Measurements from ENCODE around the gene MAD1L1. TPM values are rescaled to one million over a fixed set of nuclear protein-coding genes. Genes with fewer than 3 reads are reported as not detected.
"Not testable (repeated sequence)": the region's sequence is repeated elsewhere in the genome, so short reads cannot be mapped to it uniquely, and the experiment has no call there.

Gene MAD1L1
- total and polyA plus RNA-seq, 2 donors (not counting 3 experiments of a cell fraction or from before 2014, with no cell fraction given): 34.1 to 42.3 TPM

GRCh38 chr7:1996816-1997215 lies 235.9 kb downstream of the MAD1L1 start:
- Histone ChIP-seq H3K79me2 (ENCODE audit: control insufficient read depth, insufficient read depth, low read length) (no peaks in the 10 kb centered on the region), H2AFZ (ENCODE audit: low read depth, low read length) (no peak overlapping the region), H3K9me3 (replicated peaks; ENCODE audit: control insufficient read depth, insufficient read depth, low read length) (no peaks in the 10 kb centered on the region), H4K20me1 (replicated peaks; ENCODE audit: control insufficient read depth, extremely low read depth, insufficient read depth, low read length) (no peaks in the 10 kb centered on the region), H3K27ac (ENCODE audit: insufficient read depth, low read depth, low read length) (no peak overlapping the region), H3K9ac (replicated peaks; ENCODE audit: extremely low read depth, insufficient read depth, low read length) (no peak overlapping the region), H3K27me3 (ENCODE audit: control insufficient read depth in 2 of 2, insufficient read depth in 2 of 2, low read length in 2 of 2) (no peaks in the 10 kb centered on the region), H3K4me1 (ENCODE audit: control insufficient read depth, extremely low read depth, insufficient read depth, low read length) (no peaks in the 10 kb centered on the region), H3K4me2 (ENCODE audit: insufficient read depth, low read length) (no peak overlapping the region), H3K4me3 (replicated peaks in 1 of 3; ENCODE audit: insufficient read depth in 1 of 3, low read depth in 1 of 3, low read length in 3 of 3) (no peak overlapping the region), H3K9me1 (replicated peaks; ENCODE audit: control insufficient read depth, extremely low read depth, insufficient read depth, low read length) (no peaks in the 10 kb centered on the region), H3K36me3 (ENCODE audit: control insufficient read depth in 2 of 2, extremely low read depth in 1 of 2, insufficient read depth in 2 of 2, low read length in 2 of 2) (no peaks in the 10 kb centered on the region)
- BruUV-seq (replicated peaks): no TSS peak
- no peak for DNase-seq (ENCODE audit: low read depth, low spot score)
- CTCF ChIA-PET: no interaction called here
- POLR2A ChIA-PET: no interaction called here
- FAIRE-seq: no peak
- intact Hi-C loops (cut with micrococcal nuclease): no loop called here
- dilution Hi-C loops (cut with MboI; ENCODE audit: extremely low pct_ligation_motif_present, low sequenced_read_pairs): no loop called here
- TF ChIP-seq MAX (IDR thresholded peaks at IDR 0.05; ENCODE audit: insufficient read depth, insufficient read length) (no peak), JUN (IDR thresholded peaks at IDR 0.05; ENCODE audit: borderline replicate concordance, insufficient read depth, insufficient read length, low read depth) (no peak), CTCF (IDR thresholded peaks at IDR 0.05; ENCODE audit: extremely low read depth in 1 of 2, insufficient read depth in 1 of 2, low read depth in 1 of 2, low read length in 2 of 2) (no peak), GATA2 (IDR thresholded peaks at IDR 0.05; ENCODE audit: insufficient read depth, insufficient read length, low read depth, low read length) (no peak), POLR2AphosphoS5 (IDR thresholded peaks at IDR 0.05; ENCODE audit: insufficient read depth, low read depth, low read length) (no peak), FOS (IDR thresholded peaks at IDR 0.05; ENCODE audit: borderline replicate concordance, insufficient read depth, low read length) (no peak), EZH2 (IDR thresholded peaks at IDR 0.05; ENCODE audit: borderline replicate concordance, low read depth, low read length, severe bottlenecking) (no peak), MYC (IDR thresholded peaks at IDR 0.05; ENCODE audit: low read depth, low read length) (no peak), POLR2A (IDR thresholded peaks at IDR 0.05; ENCODE audit: low read depth, low read length) (no peak)

- H3K4me3 ChIP-seq (replicated peaks in 1 of 3; ENCODE audit: insufficient read depth in 1 of 3, low read depth in 1 of 3, low read length in 3 of 3); H3K4me1 ChIP-seq (ENCODE audit: control insufficient read depth, extremely low read depth, insufficient read depth, low read length); H3K27me3 ChIP-seq (ENCODE audit: control insufficient read depth in 2 of 2, insufficient read depth in 2 of 2, low read length in 2 of 2); H4K20me1 ChIP-seq (replicated peaks; ENCODE audit: control insufficient read depth, extremely low read depth, insufficient read depth, low read length); H3K79me2 ChIP-seq (ENCODE audit: control insufficient read depth, insufficient read depth, low read length); H3K4me2 ChIP-seq (ENCODE audit: insufficient read depth, low read length); intact Hi-C loops (cut with micrococcal nuclease); CTCF ChIA-PET; DNase-seq (ENCODE audit: low read depth, low spot score); POLR2A ChIA-PET; H3K9ac ChIP-seq (replicated peaks; ENCODE audit: extremely low read depth, insufficient read depth, low read length); BruUV-seq (replicated peaks); dilution Hi-C loops (cut with MboI; ENCODE audit: extremely low pct_ligation_motif_present, low sequenced_read_pairs); H3K36me3 ChIP-seq (ENCODE audit: control insufficient read depth in 2 of 2, extremely low read depth in 1 of 2, insufficient read depth in 2 of 2, low read length in 2 of 2); H3K27ac ChIP-seq (ENCODE audit: insufficient read depth, low read depth, low read length); H3K9me1 ChIP-seq (replicated peaks; ENCODE audit: control insufficient read depth, extremely low read depth, insufficient read depth, low read length); H3K9me3 ChIP-seq (replicated peaks; ENCODE audit: control insufficient read depth, insufficient read depth, low read length); H2AFZ ChIP-seq (ENCODE audit: low read depth, low read length); FAIRE-seq: not testable (repeated sequence)
These were observed 236.8 kb downstream of the MAD1L1 start for GRCh38 chr7:1995911-1996420.
